PC-3 (cell line): Measurements from ENCODE around the gene STAG1.

ENCODE experiments used
- EZH2 ChIP-seq: fragments of 300-600 bp; sonication (generic); IDR thresholded peaks from one replicate; pipeline ENCODE4 v1.6.1; 2017; ENCODE audit warnings: antibody characterized with exemption, mild to moderate bottlenecking, low read length; ENCODE audit not compliant: unreplicated experiment
- TF ChIP-seq, protein P1 (sequence below): fragments of 300-600 bp; sonication (generic); conservative IDR thresholded peaks from 2 replicates; pipeline ENCODE4 v1.5.1; 2017; ENCODE audit warnings: antibody characterized with exemption, low read depth, mild to moderate bottlenecking, low read length

DNA sequence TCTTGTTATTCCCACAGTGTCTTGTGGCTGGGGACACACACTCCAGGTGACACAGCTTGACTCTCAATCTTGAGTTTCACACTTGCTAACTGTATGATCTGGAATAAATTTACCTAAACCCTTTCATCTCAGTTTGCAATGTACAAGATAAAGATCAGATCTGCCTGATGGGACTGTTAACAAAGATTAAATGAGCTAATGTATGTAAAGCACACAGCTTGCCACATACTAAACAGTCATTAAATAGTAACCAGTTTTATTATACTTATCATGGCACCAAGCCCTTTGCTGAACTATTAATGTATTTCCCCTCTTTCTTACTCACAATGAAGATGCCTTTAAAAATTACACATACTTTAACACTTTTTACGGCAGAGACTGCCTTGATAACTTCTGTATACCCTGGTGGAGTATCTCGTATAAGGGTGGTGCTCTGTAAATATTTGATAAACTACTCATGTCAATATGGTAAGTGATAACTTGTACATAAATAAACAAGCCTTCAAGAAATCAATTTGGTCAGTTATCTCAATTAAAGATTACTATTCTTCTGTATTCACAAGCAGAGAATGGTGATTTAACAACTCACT is 184.5 kb downstream of the STAG1 start:
- TF ChIP-seq EZH2, result no peak
- TF ChIP-seq, protein P1, sequence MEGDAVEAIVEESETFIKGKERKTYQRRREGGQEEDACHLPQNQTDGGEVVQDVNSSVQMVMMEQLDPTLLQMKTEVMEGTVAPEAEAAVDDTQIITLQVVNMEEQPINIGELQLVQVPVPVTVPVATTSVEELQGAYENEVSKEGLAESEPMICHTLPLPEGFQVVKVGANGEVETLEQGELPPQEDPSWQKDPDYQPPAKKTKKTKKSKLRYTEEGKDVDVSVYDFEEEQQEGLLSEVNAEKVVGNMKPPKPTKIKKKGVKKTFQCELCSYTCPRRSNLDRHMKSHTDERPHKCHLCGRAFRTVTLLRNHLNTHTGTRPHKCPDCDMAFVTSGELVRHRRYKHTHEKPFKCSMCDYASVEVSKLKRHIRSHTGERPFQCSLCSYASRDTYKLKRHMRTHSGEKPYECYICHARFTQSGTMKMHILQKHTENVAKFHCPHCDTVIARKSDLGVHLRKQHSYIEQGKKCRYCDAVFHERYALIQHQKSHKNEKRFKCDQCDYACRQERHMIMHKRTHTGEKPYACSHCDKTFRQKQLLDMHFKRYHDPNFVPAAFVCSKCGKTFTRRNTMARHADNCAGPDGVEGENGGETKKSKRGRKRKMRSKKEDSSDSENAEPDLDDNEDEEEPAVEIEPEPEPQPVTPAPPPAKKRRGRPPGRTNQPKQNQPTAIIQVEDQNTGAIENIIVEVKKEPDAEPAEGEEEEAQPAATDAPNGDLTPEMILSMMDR, result no peak
